SW 1271 (cell line): ENCODE measurements around the gene LDLRAD4.
"Not testable (repeated sequence)": the region's sequence is repeated elsewhere in the genome, so short reads cannot be mapped to it uniquely, and the experiment has no call there.

Experiments used
- DNase-seq, 2 experiments: peaks; one replicate each; lab custom pipeline; 2025; lab: John Stamatoyannopoulos, UW

Gene LDLRAD4

GRCh38 chr18:13246591-13246990 lies 28.0 kb downstream of the LDLRAD4 start:
- no peak for DNase-seq

GRCh38 chr18:13247506-13247905 lies 28.9 kb downstream of the LDLRAD4 start:
- DNase-seq: no peak

GRCh38 chr18:13252686-13253410 lies 34.3 kb downstream of the LDLRAD4 start:
- DNase-seq: no peak

GRCh38 chr18:13253786-13254688 lies 35.5 kb downstream of the LDLRAD4 start:
- no peak for DNase-seq

- no peak for DNase-seq
Measured at GRCh38 chr18:13254971-13255927, 36.7 kb downstream of the LDLRAD4 start.

- DNase-seq: no peak
Measured at GRCh38 chr18:13256444-13257305, 38.1 kb downstream of the LDLRAD4 start.

- DNase-seq: no peak
Measured at GRCh38 chr18:13257361-13257980, 38.9 kb downstream of the LDLRAD4 start.

GRCh38 chr18:13258921-13259320 lies 40.4 kb downstream of the LDLRAD4 start:
- DNase-seq: no peak

- no peak for DNase-seq
Measured at GRCh38 chr18:13259701-13260100, 41.1 kb downstream of the LDLRAD4 start.

GRCh38 chr18:13260197-13260934 lies 41.8 kb downstream of the LDLRAD4 start:
- DNase-seq: no peak

- DNase-seq: no peak
Measured at GRCh38 chr18:13260935-13261640, 42.5 kb downstream of the LDLRAD4 start.

- DNase-seq: no peak
Measured at GRCh38 chr18:13261661-13262357, 43.2 kb downstream of the LDLRAD4 start.

- DNase-seq: not testable (repeated sequence)
Measured at GRCh38 chr18:13262358-13262680, 43.8 kb downstream of the LDLRAD4 start.

- no peak for DNase-seq
Measured at GRCh38 chr18:13262839-13263691, 44.5 kb downstream of the LDLRAD4 start.

- DNase-seq: no peak
Measured at GRCh38 chr18:13264091-13265007, 45.8 kb downstream of the LDLRAD4 start.

- DNase-seq: no peak
Measured at GRCh38 chr18:13265008-13265910, 46.7 kb downstream of the LDLRAD4 start.
